H9 (cell line): ENCODE data around the gene MRPS15. TPM values are rescaled to one million over a fixed set of nuclear protein-coding genes. Genes with fewer than 3 reads are reported as not detected.

ENCODE experiments used
- DNase-seq: peaks from one replicate; pipeline ENCODE4 v3.0.0-alpha.2; 2017
- H2AFZ ChIP-seq: one replicate; pipeline ENCODE4 v1.6.1; 2013; ENCODE audit warnings: mild to moderate bottlenecking, low read length, control low read depth, moderate library complexity
- H2AK5ac ChIP-seq: 2 replicates; pipeline ENCODE4 v1.6.1; 2013; ENCODE audit warnings: low read length, control low read depth, mixed read lengths; ENCODE audit not compliant: insufficient read length
- H2BK120ac ChIP-seq: one replicate; pipeline ENCODE4 v1.6.1; 2013; ENCODE audit warnings: low read depth, mild to moderate bottlenecking, low read length, control low read depth, inconsistent platforms; ENCODE audit not compliant: poor library complexity, severe bottlenecking
- H2BK12ac ChIP-seq: 2 replicates; pipeline ENCODE4 v1.6.1; 2013; ENCODE audit warnings: low read length, control low read depth, mixed read lengths, low read depth; ENCODE audit not compliant: insufficient read length
- H2BK15ac ChIP-seq: 2 replicates; pipeline ENCODE4 v1.6.1; 2013; ENCODE audit warnings: low read depth, low read length, control low read depth
- H2BK20ac ChIP-seq: one replicate; pipeline ENCODE4 v1.6.1; 2013; ENCODE audit warnings: low read depth, mild to moderate bottlenecking, low read length, control low read depth, inconsistent platforms; ENCODE audit not compliant: poor library complexity, severe bottlenecking
- H2BK5ac ChIP-seq: 2 replicates; pipeline ENCODE4 v1.6.1; 2013; ENCODE audit warnings: low read length, control low read depth, mixed read lengths; ENCODE audit not compliant: insufficient read length
- H3K14ac ChIP-seq: 2 replicates; pipeline ENCODE4 v1.6.1; 2013; ENCODE audit warnings: low read length, control low read depth; ENCODE audit not compliant: insufficient read depth
- H3K18ac ChIP-seq: 2 replicates; pipeline ENCODE4 v1.6.1; 2013; ENCODE audit warnings: low read depth, mild to moderate bottlenecking, mixed read lengths, low read length, control low read depth; ENCODE audit not compliant: insufficient read length
- H3K23ac ChIP-seq: 2 replicates; pipeline ENCODE4 v1.6.1; 2013; ENCODE audit warnings: low read length, control low read depth, mixed read lengths, low read depth; ENCODE audit not compliant: insufficient read length
- H3K23me2 ChIP-seq: 2 replicates; pipeline ENCODE4 v1.6.1; 2013; ENCODE audit warnings: low read depth, mild to moderate bottlenecking, mixed read lengths, low read length, control low read depth; ENCODE audit not compliant: insufficient read length, poor library complexity, severe bottlenecking
- H3K27ac ChIP-seq: 2 replicates; pipeline ENCODE4 v1.5.1; 2013; ENCODE audit warnings: low read length, control low read depth, mixed read lengths, low read depth; ENCODE audit not compliant: insufficient read length
- H3K27me3 ChIP-seq: 2 replicates; pipeline ENCODE4 v1.6.1; 2013; ENCODE audit warnings: low read length, control low read depth, inconsistent platforms; ENCODE audit not compliant: insufficient read depth
- H3K4ac ChIP-seq: 2 replicates; pipeline ENCODE4 v1.6.1; 2013; ENCODE audit warnings: low read depth, mild to moderate bottlenecking, control low read depth, inconsistent platforms, low read length, moderate library complexity
- H3K4me1 ChIP-seq: 2 replicates; pipeline ENCODE4 v1.6.1; 2013; ENCODE audit warnings: low read length, control low read depth, inconsistent platforms; ENCODE audit not compliant: insufficient read depth
- H3K4me2 ChIP-seq: 2 replicates; pipeline ENCODE4 v1.6.1; 2013; ENCODE audit warnings: low read length, control low read depth, mixed read lengths; ENCODE audit not compliant: insufficient read length, insufficient read depth
- H3K56ac ChIP-seq: 2 replicates; pipeline ENCODE4 v1.6.1; 2013; ENCODE audit warnings: low read depth, mild to moderate bottlenecking, mixed read lengths, low read length, control low read depth; ENCODE audit not compliant: insufficient read length
- H3K79me1 ChIP-seq: 2 replicates; pipeline ENCODE4 v1.6.1; 2013; ENCODE audit warnings: low read depth, mild to moderate bottlenecking, moderate library complexity, low read length, control low read depth, inconsistent platforms; ENCODE audit not compliant: insufficient read depth, poor library complexity, severe bottlenecking
- H3K79me2 ChIP-seq: 2 replicates; pipeline ENCODE4 v1.6.1; 2013; ENCODE audit warnings: low read length, control low read depth, inconsistent platforms; ENCODE audit not compliant: insufficient read depth
- H3K9ac ChIP-seq: 2 replicates; pipeline ENCODE4 v1.6.1; 2013; ENCODE audit warnings: low read length, control low read depth, mixed read lengths; ENCODE audit not compliant: insufficient read length; ENCODE audit errors: extremely low read depth
- H3K9me3 ChIP-seq: one replicate; pipeline ENCODE4 v1.6.1; 2013; ENCODE audit warnings: low read depth, low read length, inconsistent platforms; ENCODE audit not compliant: control insufficient read depth
- H3T11ph ChIP-seq: one replicate; pipeline ENCODE4 v1.6.1; 2013; ENCODE audit warnings: mild to moderate bottlenecking, low read length, control low read depth, inconsistent platforms
- H4K20me1 ChIP-seq: one replicate; pipeline ENCODE4 v1.6.1; 2013; ENCODE audit not compliant: control insufficient read depth, insufficient read length, insufficient read depth
- H4K5ac ChIP-seq: 2 replicates; pipeline ENCODE4 v1.6.1; 2013; ENCODE audit warnings: low read depth, mild to moderate bottlenecking, mixed read lengths, low read length, control low read depth; ENCODE audit not compliant: insufficient read length
- H4K8ac ChIP-seq: replicated peaks from 2 replicates; pipeline ENCODE4 v1.6.1; 2013; ENCODE audit warnings: low read length, control low read depth, mixed read lengths, low read depth; ENCODE audit not compliant: insufficient read length
- H4K91ac ChIP-seq: 2 replicates; pipeline ENCODE4 v1.6.1; 2013; ENCODE audit warnings: low read depth, mild to moderate bottlenecking, moderate library complexity, mixed read lengths, low read length, control low read depth; ENCODE audit not compliant: insufficient read length
- H3K27ac Mint-ChIP-seq, 3 experiments: 2 replicates in 2 of 3; 3 replicates in 1 of 3; pipeline ENCODE4 v1.8.0; 2020 to 2021; ENCODE audit warnings: mixed read lengths in 3 of 3, mild to moderate bottlenecking in 1 of 3, moderate library complexity in 1 of 3
- H3K27me3 Mint-ChIP-seq: 2 replicates; pipeline ENCODE4 v1.8.0; 2021; ENCODE audit warnings: low read depth, mild to moderate bottlenecking, moderate library complexity, mixed read lengths
- H3K36me3 Mint-ChIP-seq, 3 experiments: 2 replicates in 2 of 3; 3 replicates in 1 of 3; pipeline ENCODE4 v1.8.0; 2020 to 2021; ENCODE audit warnings: low read depth in 3 of 3, mixed read lengths in 3 of 3; ENCODE audit not compliant: insufficient read depth in 1 of 3
- H3K4me1 Mint-ChIP-seq, 2 experiments: 2 replicates each; pipeline ENCODE4 v1.8.0; 2020; ENCODE audit warnings: mixed read lengths in 2 of 2
- H3K4me3 Mint-ChIP-seq, 2 experiments: 2 replicates in 1 of 2; 3 replicates in 1 of 2; pipeline ENCODE4 v1.8.0; 2020 to 2021; ENCODE audit warnings: mild to moderate bottlenecking in 2 of 2, mixed read lengths in 2 of 2, moderate library complexity in 1 of 2
- H3K9me3 Mint-ChIP-seq, 2 experiments: 2 replicates in 1 of 2; 3 replicates in 1 of 2; pipeline ENCODE4 v1.8.0; 2020; ENCODE audit warnings: mild to moderate bottlenecking in 2 of 2, mixed read lengths in 2 of 2, moderate library complexity in 1 of 2
- CTCF ChIP-seq: fragments of 200-600 bp; sonication (generic); conservative IDR thresholded peaks from 3 replicates; pipeline ENCODE4 v1.8.0; 2021; ENCODE audit warnings: antibody characterized with exemption, mild to moderate bottlenecking
- WGBS: extraction: QIAGEN DNeasy Blood & Tissue Kit; methylation state at CpG from one replicate; pipeline ENCODE4 v1.1.7; 2013; ENCODE audit warnings: missing lambda C conversion rate, low lambda C conversion rate, mixed read lengths; ENCODE audit not compliant: insufficient read length; ENCODE audit errors: extremely low coverage; 5-methylcytosine and 5-hydroxymethylcytosine counted together
- total RNA-seq: library from RNA; stranded (reverse); gene quantifications from 2 replicates; pipeline ENCODE4 v1.2.1, GENCODE V29; 2021

MRPS15 gene
- total RNA-seq, 1 experiment from 2014 or later, result 111 TPM

DNA sequence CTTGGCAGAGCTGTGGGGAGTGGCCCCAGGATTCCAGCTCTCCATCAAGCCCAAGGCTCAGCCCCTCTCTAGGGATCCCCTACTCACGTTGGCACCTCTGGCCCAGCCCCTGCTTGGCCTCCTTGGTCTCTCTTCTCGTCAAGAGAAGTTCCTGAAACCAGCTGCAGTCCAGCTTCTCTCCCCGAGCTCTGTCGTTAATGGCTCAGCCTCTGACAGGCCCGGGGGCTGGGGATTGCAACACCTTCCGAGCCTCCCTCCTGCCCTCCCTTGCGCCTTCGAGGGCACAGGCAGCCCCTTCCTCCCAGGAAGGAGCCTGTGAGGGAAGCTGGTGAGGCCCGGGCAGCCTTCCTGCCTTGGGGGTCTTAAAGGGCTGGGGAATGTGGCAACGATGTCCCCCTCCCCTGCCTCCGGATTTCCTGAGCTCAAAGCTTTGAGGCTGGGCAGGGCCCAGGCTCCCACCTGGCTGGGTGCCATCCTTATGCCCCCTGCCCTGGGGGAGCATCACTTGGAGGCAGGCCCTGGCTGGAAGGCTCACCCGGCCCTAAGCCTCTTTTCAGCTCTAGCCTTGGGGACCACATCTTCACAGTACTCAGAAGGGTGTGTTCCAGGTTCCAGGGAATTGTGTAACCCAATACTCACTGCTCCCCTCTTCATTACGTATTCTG is 18.7 kb upstream of the MRPS15 start, which contains the start of gene CSF3R:
Gene CSF3R, minus strand, starts transcription at position 190 of the 665 bp plus-strand sequence. CDS start 3,417 bp downstream, outside the sequence.
- H3K79me1 ChIP-seq, result no peaks in the 10 kb centered on the region
- no peak within 1 kb of the TSS for H3K9ac ChIP-seq
- peaks cover 0 to 8% of the 10 kb centered on the region in 2 experiments; a peak in 2 of 5 replicates for H3K9me3 Mint-ChIP-seq
- H3K27me3 ChIP-seq, result no peaks in the 10 kb centered on the region; the same call in 1 of the 2 replicates
- TF ChIP-seq CTCF, result no peak
- peak within 1 kb of the TSS in 1 of 3 experiments; percentile 10; a peak in 4 of 7 replicates for H3K27ac Mint-ChIP-seq
- H2BK120ac ChIP-seq, result no peak within 1 kb of the TSS
- H3K27ac ChIP-seq, result no peak within 1 kb of the TSS
- no peak for DNase-seq
- no peak within 1 kb of the TSS for H4K5ac ChIP-seq
- no peak within 1 kb of the TSS for H3T11ph ChIP-seq
- no peak within 1 kb of the TSS for H2BK15ac ChIP-seq
- no peak within 1 kb of the TSS for H4K91ac ChIP-seq
- H3K4me3 Mint-ChIP-seq, result no peak within 1 kb of the TSS
- no peak within 1 kb of the TSS for H2BK12ac ChIP-seq
- H4K20me1 ChIP-seq, result no peaks in the 10 kb centered on the region
- H3K4me1 Mint-ChIP-seq, result peaks cover 11% of the 10 kb centered on the region in 2 experiments
- H3K79me2 ChIP-seq, result no peaks in the 10 kb centered on the region
- H3K14ac ChIP-seq, result no peak within 1 kb of the TSS; the same call in 1 of the 2 replicates
- no peak within 1 kb of the TSS for H4K8ac ChIP-seq
- WGBS, result no CpG with 5 or more reads among the region's 13 CpGs
- no peak within 1 kb of the TSS for H2AK5ac ChIP-seq
- no peaks in the 10 kb centered on the region for H3K36me3 Mint-ChIP-seq
- no peak within 1 kb of the TSS for H3K4ac ChIP-seq
- no peak within 1 kb of the TSS for H3K4me2 ChIP-seq
- peaks cover 46% of the 10 kb centered on the region for H3K27me3 Mint-ChIP-seq
- H2BK5ac ChIP-seq, result no peak within 1 kb of the TSS
- no peak within 1 kb of the TSS for H2BK20ac ChIP-seq
- H3K23ac ChIP-seq, result no peak within 1 kb of the TSS
- no peak within 1 kb of the TSS for H2AFZ ChIP-seq
- no peaks in the 10 kb centered on the region for H3K23me2 ChIP-seq
- no peak within 1 kb of the TSS for H3K56ac ChIP-seq
- H3K9me3 ChIP-seq, result no peaks in the 10 kb centered on the region
- H3K18ac ChIP-seq, result no peak within 1 kb of the TSS
- no peaks in the 10 kb centered on the region; the same call in 1 of the 2 replicates for H3K4me1 ChIP-seq
